ENCODE measurements around the gene SEC11A. TPM values are rescaled to one million over a fixed set of nuclear protein-coding genes. Genes with fewer than 3 reads are reported as not detected.

The SEC11A gene
- total RNA-seq, 1 experiment from 2014 or later, result 243 TPM

GRCh38 chr15:84629033-84629432 is 86.9 kb downstream of the SEC11A start:
- no peak for DNase-seq
- H3K4me1 Mint-ChIP-seq (ENCODE audit: low read depth, unreplicated experiment), result peaks cover 12% of the 10 kb centered on the region
- BruUV-seq (replicated peaks), result no TSS peak
- H3K27me3 Mint-ChIP-seq (ENCODE audit: unreplicated experiment), result no peaks in the 10 kb centered on the region
- peak overlapping the region; percentile 50 for H3K27ac Mint-ChIP-seq (ENCODE audit: unreplicated experiment)
- intact Hi-C loops (cut with micrococcal nuclease; ENCODE audit: unreplicated experiment), result no loop called here
- H3K36me3 Mint-ChIP-seq (ENCODE audit: insufficient read depth, unreplicated experiment), result peaks cover 46% of the 10 kb centered on the region
- no peak for TF ChIP-seq CTCF (IDR thresholded peaks at IDR 0.05; ENCODE audit: unreplicated experiment)
- H3K9me3 Mint-ChIP-seq (ENCODE audit: low read depth, unreplicated experiment), result no peaks in the 10 kb centered on the region
- H3K4me3 Mint-ChIP-seq (ENCODE audit: low read depth, unreplicated experiment), result no peak overlapping the region
- CTCF ChIA-PET, result interaction anchor here (0.6 to 0.7 kb wide), 2 partner anchors 18 to 394 kb away, joined by 3 read pairs; no protein-coding TSS in a partner anchor

- CTCF ChIA-PET, result interaction anchor here (1.1 kb wide), 1 partner anchor 9 kb away, joined by 3 read pairs; no protein-coding TSS in a partner anchor
- H3K4me1 Mint-ChIP-seq (ENCODE audit: low read depth, unreplicated experiment), result no peaks in the 10 kb centered on the region
- peaks cover 30% of the 10 kb centered on the region for H3K36me3 Mint-ChIP-seq (ENCODE audit: insufficient read depth, unreplicated experiment)
- no peak overlapping the region for H3K4me3 Mint-ChIP-seq (ENCODE audit: low read depth, unreplicated experiment)
- H3K9me3 Mint-ChIP-seq (ENCODE audit: low read depth, unreplicated experiment), result peaks cover 7% of the 10 kb centered on the region
- peak overlapping the region; percentile 24 for H3K27ac Mint-ChIP-seq (ENCODE audit: unreplicated experiment)
- no peak for TF ChIP-seq CTCF (IDR thresholded peaks at IDR 0.05; ENCODE audit: unreplicated experiment)
- H3K27me3 Mint-ChIP-seq (ENCODE audit: unreplicated experiment), result no peaks in the 10 kb centered on the region
- no TSS peak for BruUV-seq (replicated peaks)
- no peak for DNase-seq
- intact Hi-C loops (cut with micrococcal nuclease; ENCODE audit: unreplicated experiment), result no loop called here
These were observed 90.8 kb downstream of the SEC11A start for GRCh38 chr15:84625123-84625522.

GRCh38 chr15:84624359-84624758 is 91.6 kb downstream of the SEC11A start:
- intact Hi-C loops (cut with micrococcal nuclease; ENCODE audit: unreplicated experiment), result no loop called here
- CTCF ChIA-PET, result interaction anchor here (0.8 to 1.1 kb wide), 2 partner anchors 10 to 15 kb away, joined by 3 read pairs; no protein-coding TSS in a partner anchor
- no TSS peak for BruUV-seq (replicated peaks)
- Mint-ChIP-seq H3K4me3 (ENCODE audit: low read depth, unreplicated experiment) (no peak overlapping the region), H3K27ac (ENCODE audit: unreplicated experiment) (peak overlapping the region; percentile 24), H3K9me3 (ENCODE audit: low read depth, unreplicated experiment) (peaks cover 7% of the 10 kb centered on the region), H3K36me3 (ENCODE audit: insufficient read depth, unreplicated experiment) (peaks cover 30% of the 10 kb centered on the region), H3K27me3 (ENCODE audit: unreplicated experiment) (no peaks in the 10 kb centered on the region), H3K4me1 (ENCODE audit: low read depth, unreplicated experiment) (no peaks in the 10 kb centered on the region)
- no peak for TF ChIP-seq CTCF (IDR thresholded peaks at IDR 0.05; ENCODE audit: unreplicated experiment)
- no peak for DNase-seq

- no TSS peak for BruUV-seq (replicated peaks)
- H3K27ac Mint-ChIP-seq (ENCODE audit: unreplicated experiment), result no peak overlapping the region
- CTCF ChIA-PET, result no interaction called here
- H3K27me3 Mint-ChIP-seq (ENCODE audit: unreplicated experiment), result no peaks in the 10 kb centered on the region
- no peak for DNase-seq
- intact Hi-C loops (cut with micrococcal nuclease; ENCODE audit: unreplicated experiment), result no loop called here
- H3K4me3 Mint-ChIP-seq (ENCODE audit: low read depth, unreplicated experiment), result no peak overlapping the region
- no peaks in the 10 kb centered on the region for H3K4me1 Mint-ChIP-seq (ENCODE audit: low read depth, unreplicated experiment)
- H3K9me3 Mint-ChIP-seq (ENCODE audit: low read depth, unreplicated experiment), result peaks cover 7% of the 10 kb centered on the region
- peaks cover 30% of the 10 kb centered on the region for H3K36me3 Mint-ChIP-seq (ENCODE audit: insufficient read depth, unreplicated experiment)
- TF ChIP-seq CTCF (IDR thresholded peaks at IDR 0.05; ENCODE audit: unreplicated experiment), result no peak
These were observed 94.5 kb downstream of the SEC11A start for GRCh38 chr15:84621358-84621979.
